22Rv1 (cell line): ENCODE results near the gene PSMB2.

Experiments used
- ZFX ChIP-seq: fragments of 450-650 bp; IDR thresholded peaks from 2 replicates; pipeline ENCODE4 v1.6.1; 2017; ENCODE audit warnings: antibody characterized with exemption, borderline replicate concordance
- TF ChIP-seq, protein P1 (sequence below): fragments of 450-650 bp; IDR thresholded peaks from 2 replicates; pipeline ENCODE4 v1.5.1; 2017; ENCODE audit warnings: mild to moderate bottlenecking

DNA sequence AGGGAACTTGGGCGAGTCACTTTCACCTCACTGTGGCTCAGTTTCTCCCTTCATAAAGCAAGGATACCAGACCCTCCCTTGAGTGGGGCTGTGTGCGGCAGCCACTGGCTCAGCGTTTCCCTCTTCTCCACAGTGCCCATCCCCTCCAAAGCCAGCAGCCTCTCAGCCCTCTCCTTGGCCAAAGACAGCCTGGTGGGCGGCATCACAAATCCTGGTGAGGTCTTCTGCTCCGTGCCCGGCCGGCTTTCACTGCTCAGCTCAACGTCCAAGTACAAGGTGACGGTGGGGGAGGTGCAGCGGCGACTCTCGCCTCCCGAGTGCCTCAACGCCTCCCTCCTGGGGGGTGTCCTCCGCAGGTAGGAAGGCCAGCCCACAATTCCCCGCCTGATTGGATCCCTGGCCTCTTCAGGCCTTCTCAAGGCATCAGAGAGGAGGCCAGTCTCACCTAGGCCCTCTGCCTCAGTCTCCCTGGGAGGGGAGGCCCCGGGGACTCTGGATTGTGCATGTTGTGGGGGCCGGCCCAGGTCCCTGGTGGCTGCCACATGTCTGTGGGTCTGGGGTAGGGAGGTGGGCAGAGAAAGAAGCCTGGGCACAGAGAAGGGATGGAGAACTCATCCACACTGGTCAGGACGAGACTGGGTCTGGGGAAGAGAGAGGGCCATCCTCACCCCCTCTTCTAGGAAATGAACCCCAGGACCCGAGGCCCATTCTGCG lies 53.0 kb downstream of the PSMB2 start:
- TF ChIP-seq, protein P1, sequence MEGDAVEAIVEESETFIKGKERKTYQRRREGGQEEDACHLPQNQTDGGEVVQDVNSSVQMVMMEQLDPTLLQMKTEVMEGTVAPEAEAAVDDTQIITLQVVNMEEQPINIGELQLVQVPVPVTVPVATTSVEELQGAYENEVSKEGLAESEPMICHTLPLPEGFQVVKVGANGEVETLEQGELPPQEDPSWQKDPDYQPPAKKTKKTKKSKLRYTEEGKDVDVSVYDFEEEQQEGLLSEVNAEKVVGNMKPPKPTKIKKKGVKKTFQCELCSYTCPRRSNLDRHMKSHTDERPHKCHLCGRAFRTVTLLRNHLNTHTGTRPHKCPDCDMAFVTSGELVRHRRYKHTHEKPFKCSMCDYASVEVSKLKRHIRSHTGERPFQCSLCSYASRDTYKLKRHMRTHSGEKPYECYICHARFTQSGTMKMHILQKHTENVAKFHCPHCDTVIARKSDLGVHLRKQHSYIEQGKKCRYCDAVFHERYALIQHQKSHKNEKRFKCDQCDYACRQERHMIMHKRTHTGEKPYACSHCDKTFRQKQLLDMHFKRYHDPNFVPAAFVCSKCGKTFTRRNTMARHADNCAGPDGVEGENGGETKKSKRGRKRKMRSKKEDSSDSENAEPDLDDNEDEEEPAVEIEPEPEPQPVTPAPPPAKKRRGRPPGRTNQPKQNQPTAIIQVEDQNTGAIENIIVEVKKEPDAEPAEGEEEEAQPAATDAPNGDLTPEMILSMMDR = no peak
- TF ChIP-seq ZFX = no peak
